GM12872 (cell line): ENCODE results near the gene KLHL6.

Experiments
- CTCF ChIP-seq: IDR thresholded peaks from 3 replicates; pipeline ENCODE4 v1.5.1; 2011; ENCODE audit warnings: low read depth, mild to moderate bottlenecking, low read length, moderate library complexity; ENCODE audit not compliant: insufficient read depth

Gene KLHL6

DNA sequence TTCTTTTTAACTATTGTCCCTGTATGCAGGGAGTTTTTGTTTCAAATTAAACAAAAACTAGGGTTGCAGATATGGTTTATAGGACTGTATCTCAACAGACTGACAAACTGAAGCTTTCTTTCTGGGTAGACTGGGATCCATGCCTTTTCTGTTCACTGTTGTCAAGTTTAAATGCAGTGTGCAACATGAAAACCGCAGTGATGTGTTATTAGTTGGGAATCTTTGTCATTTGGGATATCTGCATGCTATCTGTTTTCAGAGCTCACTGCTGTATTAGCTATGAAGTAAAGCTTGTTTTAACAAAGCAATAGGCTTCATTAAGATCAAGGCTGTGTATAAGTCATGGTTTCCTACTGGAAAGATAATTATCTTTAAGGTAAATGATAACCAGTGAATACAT, 105.7 kb downstream of the KLHL6 start:
- no peak for TF ChIP-seq CTCF

DNA sequence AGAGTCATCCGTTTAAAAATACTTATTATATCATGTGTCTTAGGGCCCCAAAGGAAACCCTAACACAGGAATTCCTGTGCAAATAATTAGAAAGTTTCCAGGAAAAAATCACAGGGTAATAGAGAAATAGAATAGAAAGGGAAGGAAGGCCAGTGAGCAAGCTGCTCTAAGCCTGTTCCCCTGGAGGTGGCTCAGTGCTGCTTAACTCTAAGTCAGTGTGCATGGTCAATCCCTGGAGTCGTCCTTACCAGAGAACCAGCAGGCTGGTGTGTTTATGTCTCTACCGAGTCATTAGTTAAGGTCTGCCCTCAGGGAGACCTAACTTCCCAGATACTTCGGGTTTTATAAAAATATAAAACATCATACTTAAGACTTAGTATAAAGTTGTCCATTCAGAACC, 106.1 kb downstream of the KLHL6 start:
- no peak for TF ChIP-seq CTCF

DNA sequence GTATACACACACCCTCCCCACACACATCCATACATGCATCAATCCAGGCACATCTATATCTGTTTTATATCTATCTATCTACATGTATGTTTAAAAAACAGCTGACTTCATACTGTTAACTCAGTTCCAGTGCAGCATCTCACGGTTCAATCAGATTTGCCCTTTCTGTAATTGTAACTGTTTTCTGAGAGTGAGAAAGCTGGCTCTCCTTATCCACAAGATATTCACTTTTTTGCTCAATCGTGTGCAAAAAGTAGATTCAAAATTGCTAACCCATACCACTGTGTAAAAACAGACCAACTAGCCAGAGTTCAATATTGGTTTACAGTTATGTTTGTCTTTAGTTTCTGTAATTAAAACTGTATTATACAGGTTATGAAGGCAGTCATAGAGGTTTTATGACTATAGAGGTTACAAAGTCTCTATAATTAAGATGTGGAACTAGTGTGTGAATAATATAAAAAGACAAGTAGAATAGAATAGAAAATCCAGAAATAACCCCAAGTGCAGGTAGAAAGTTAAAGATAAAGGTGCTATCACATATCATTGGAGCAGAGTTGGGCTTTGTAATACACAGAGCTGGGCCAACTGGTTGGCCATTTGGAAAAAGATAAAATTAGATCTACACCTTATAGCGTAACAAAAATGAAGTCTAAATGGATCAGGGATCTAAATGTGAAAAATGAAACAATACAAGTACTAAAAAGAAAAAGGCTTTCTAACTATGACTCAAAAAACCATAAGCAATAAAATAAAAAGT, 107.0 kb downstream of the KLHL6 start:
- TF ChIP-seq CTCF, result no peak

- no peak for TF ChIP-seq CTCF
These were observed 108.1 kb downstream of the KLHL6 start for GRCh38 chr3:183447206-183448001.

- TF ChIP-seq CTCF, result no peak
These were observed 108.7 kb downstream of the KLHL6 start for GRCh38 chr3:183446838-183447205.

- no peak for TF ChIP-seq CTCF
These were observed 110.8 kb downstream of the KLHL6 start for GRCh38 chr3:183444748-183445147.

DNA sequence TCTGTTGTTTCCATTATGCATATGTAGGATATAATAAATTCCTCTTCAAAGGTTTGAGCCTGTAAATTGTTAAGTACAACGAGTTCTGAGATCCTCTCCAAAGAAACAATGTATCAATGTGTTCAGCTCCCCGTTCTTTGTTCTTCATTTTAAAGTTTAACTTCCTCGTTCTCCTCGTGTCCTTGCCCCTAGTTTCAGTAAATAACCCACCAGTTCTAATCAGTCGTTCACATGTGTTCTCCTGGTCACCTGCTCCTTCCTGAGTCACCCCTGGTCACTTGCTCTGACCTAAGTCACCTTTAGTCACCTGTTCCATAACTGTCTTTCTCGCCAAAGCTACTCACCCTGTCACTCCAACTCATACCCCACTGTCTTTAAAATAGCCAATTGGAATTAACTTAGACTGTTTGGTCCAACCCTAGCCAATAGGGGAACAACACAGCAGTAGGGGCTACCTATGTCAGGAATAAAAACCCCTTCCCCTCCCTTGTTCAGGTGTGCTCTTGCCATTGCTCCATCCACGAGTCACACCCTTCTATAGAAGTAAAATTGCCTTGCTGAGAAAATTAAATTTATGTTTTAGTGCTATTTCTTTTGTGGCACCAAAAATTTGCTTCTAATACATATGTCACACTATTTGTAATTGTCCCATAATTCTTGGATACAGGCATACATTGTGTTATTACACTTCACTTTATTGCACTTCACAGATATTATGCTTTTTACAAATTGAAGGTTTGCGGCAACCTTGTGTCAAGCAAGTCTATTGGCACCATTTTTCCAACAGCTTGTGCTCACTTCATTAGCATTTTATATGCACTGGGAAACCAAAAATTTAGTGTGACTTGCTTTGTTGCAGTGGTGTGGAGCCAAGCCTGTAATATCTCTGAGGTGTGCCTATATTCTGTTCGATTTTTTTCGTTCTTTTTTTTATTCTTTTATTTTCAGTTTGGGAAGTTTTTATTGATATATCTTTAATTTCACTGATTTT, 111.8 kb downstream of the KLHL6 start:
- no peak for TF ChIP-seq CTCF
